PC-9 (cell line): ENCODE results near the gene ITIH3. TPM values are rescaled to one million over a fixed set of nuclear protein-coding genes. Genes with fewer than 3 reads are reported as not detected.

ENCODE experiments used
- BruUV-seq: library from RNA; stranded (reverse); fragments of 400-500 nt; replicated peaks from 2 replicates; lab custom pipeline; 2021; lab: Mats Ljungman, UMichigan
- CTCF ChIA-PET: fragments of 300-600 bp; sonication (Branson Sonifier 250); formaldehyde crosslinking; loops from one replicate; lab custom pipeline; 2022; ENCODE audit warnings: antibody characterized with exemption; lab: Charles Lee
- POLR2A ChIA-PET: fragments of 300-600 bp; sonication (Branson Sonifier 250); formaldehyde crosslinking; loops from one replicate; lab custom pipeline; 2022; ENCODE audit warnings: antibody characterized with exemption; ENCODE audit not compliant: unreplicated experiment; lab: Charles Lee
- DNase-seq, 2 experiments: peaks; one replicate each; pipeline versions ENCODE4 v3.0.0 to v3.0.0-alpha.2; 2015 to 2022; ENCODE audit warnings: mixed read lengths in 1 of 2
- H2AFZ ChIP-seq: fragments of 200-600 bp; sonication (generic); 2 replicates; pipeline ENCODE4 v1.8.1; 2017; ENCODE audit warnings: antibody characterized with exemption
- H3F3A ChIP-seq: fragments of 200-600 bp; sonication (generic); 2 replicates; pipeline ENCODE4 v1.8.1; 2017; ENCODE audit warnings: antibody characterized with exemption, mild to moderate bottlenecking, low read depth; ENCODE audit not compliant: insufficient read depth
- H3K27ac ChIP-seq: fragments of 200-600 bp; sonication (generic); 2 replicates; pipeline ENCODE4 v1.6.1; 2016; ENCODE audit warnings: mixed run types
- H3K27me3 ChIP-seq: fragments of 200-600 bp; sonication (generic); 2 replicates; pipeline ENCODE4 v1.6.1; 2016; ENCODE audit warnings: low read depth, mixed run types; ENCODE audit not compliant: insufficient read depth
- H3K36me3 ChIP-seq: fragments of 200-600 bp; sonication (generic); 2 replicates; pipeline ENCODE4 v1.6.1; 2016; ENCODE audit warnings: low read depth, mixed run types
- H3K4me1 ChIP-seq: fragments of 200-600 bp; sonication (generic); replicated peaks from 2 replicates; pipeline ENCODE4 v1.6.1; 2016; ENCODE audit warnings: mixed run types; ENCODE audit not compliant: insufficient read depth
- H3K4me2 ChIP-seq: fragments of 200-600 bp; sonication (generic); 2 replicates; pipeline ENCODE4 v1.6.1; 2017; ENCODE audit warnings: mixed run types
- H3K4me3 ChIP-seq: fragments of 200-600 bp; sonication (generic); 2 replicates; pipeline ENCODE4 v1.6.1; 2016; ENCODE audit warnings: mixed run types
- H3K79me2 ChIP-seq: fragments of 200-600 bp; sonication (generic); 2 replicates; pipeline ENCODE4 v1.6.1; 2017; ENCODE audit warnings: low read depth, mixed run types
- H3K9me2 ChIP-seq: fragments of 200-600 bp; sonication (generic); 2 replicates; pipeline ENCODE4 v1.8.1; 2017; ENCODE audit warnings: mild to moderate bottlenecking; ENCODE audit not compliant: insufficient read depth
- H3K9me3 ChIP-seq: fragments of 200-600 bp; sonication (generic); 2 replicates; pipeline ENCODE4 v1.8.1; 2016; ENCODE audit warnings: low read depth; ENCODE audit not compliant: insufficient read depth
- H4K20me1 ChIP-seq: fragments of 200-600 bp; sonication (generic); 2 replicates; pipeline ENCODE4 v1.8.1; 2017; ENCODE audit not compliant: insufficient read depth
- EZH2 ChIP-seq: fragments of 200-600 bp; sonication (generic); IDR thresholded peaks from 2 replicates; pipeline ENCODE4 v1.8.0; 2017; ENCODE audit warnings: antibody characterized with exemption, low read depth
- intact Hi-C: fragments of 100-400 bp; cut with micrococcal nuclease; formaldehyde crosslinking; loops from one replicate; pipeline ENCODE4 v1.10.0; 2022; ENCODE audit not compliant: unreplicated experiment
- total RNA-seq: library from RNA; stranded (reverse); gene quantifications from 2 replicates; pipeline ENCODE4 v1.2.3, GENCODE V29; 2021
- TF ChIP-seq, protein P1 (sequence below): fragments of 200-600 bp; sonication (generic); conservative IDR thresholded peaks from 2 replicates; pipeline ENCODE4 v1.6.1; 2017; ENCODE audit warnings: mixed run types, antibody characterized with exemption, mild to moderate bottlenecking, moderate library complexity

Gene ITIH3
- total RNA-seq, 1 experiment from 2014 or later: not detected

DNA sequence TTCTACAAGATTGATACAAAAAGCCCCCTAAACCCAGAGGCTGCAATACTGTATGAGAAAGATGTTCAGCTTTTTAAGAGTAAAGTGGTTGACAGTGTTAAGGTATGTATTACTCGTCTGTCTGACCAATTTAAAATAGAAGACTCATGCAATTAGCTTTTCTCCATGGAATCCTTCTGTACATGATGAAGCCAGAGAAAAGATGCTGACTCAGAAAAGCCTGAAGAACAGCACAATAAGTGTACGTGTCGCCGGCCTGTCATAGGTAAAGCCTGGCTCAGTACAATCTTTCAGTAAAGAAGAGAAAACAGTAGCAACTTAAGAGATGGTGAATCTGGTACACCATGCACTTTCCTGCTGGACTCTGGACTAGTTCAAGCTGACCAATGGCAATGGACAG, 40.2 kb upstream of the ITIH3 start:
- Histone ChIP-seq H3K36me3 (peaks cover 6% of the 10 kb centered on the region; the same call in 1 of the 2 replicates), H3F3A (peaks cover 6% of the 10 kb centered on the region; the same call in 1 of the 2 replicates), H3K27ac (no peak overlapping the region), H4K20me1 (no peaks in the 10 kb centered on the region), H3K4me2 (no peak overlapping the region), H3K27me3 (no peaks in the 10 kb centered on the region), H3K4me3 (no peak overlapping the region), H3K9me2 (no peaks in the 10 kb centered on the region), H2AFZ (no peak overlapping the region), H3K79me2 (no peaks in the 10 kb centered on the region), H3K9me3 (no peaks in the 10 kb centered on the region), H3K4me1 (peaks cover 8% of the 10 kb centered on the region; the same call in 1 of the 2 replicates)
- ChIA-PET POLR2A (no interaction called here), CTCF (no interaction called here)
- no TSS peak for BruUV-seq
- intact Hi-C loops: no loop called here
- no peak for DNase-seq
- TF ChIP-seq, protein P1, sequence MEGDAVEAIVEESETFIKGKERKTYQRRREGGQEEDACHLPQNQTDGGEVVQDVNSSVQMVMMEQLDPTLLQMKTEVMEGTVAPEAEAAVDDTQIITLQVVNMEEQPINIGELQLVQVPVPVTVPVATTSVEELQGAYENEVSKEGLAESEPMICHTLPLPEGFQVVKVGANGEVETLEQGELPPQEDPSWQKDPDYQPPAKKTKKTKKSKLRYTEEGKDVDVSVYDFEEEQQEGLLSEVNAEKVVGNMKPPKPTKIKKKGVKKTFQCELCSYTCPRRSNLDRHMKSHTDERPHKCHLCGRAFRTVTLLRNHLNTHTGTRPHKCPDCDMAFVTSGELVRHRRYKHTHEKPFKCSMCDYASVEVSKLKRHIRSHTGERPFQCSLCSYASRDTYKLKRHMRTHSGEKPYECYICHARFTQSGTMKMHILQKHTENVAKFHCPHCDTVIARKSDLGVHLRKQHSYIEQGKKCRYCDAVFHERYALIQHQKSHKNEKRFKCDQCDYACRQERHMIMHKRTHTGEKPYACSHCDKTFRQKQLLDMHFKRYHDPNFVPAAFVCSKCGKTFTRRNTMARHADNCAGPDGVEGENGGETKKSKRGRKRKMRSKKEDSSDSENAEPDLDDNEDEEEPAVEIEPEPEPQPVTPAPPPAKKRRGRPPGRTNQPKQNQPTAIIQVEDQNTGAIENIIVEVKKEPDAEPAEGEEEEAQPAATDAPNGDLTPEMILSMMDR: no peak
- TF ChIP-seq EZH2: no peak

DNA sequence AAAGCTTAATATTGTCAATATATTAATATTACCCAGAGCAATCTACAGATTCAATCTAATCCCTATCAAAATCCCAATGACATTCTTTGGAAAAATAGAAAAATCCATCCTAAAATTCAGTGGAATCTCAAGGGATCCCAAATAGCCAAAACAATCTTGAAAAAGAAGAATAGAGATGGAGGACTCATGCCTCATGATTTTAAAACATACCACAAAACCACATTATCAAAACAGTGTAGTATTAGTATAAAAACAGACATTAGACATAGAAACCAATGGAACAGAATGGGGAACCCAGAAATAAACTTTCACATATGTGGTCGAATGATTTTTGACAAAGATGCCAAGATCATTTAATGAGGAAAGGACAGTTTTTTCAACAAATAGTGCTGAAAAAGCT, 38.5 kb upstream of the ITIH3 start:
- Histone ChIP-seq H3K4me1 (peaks cover 8% of the 10 kb centered on the region; the same call in 1 of the 2 replicates), H2AFZ (no peak overlapping the region), H4K20me1 (no peaks in the 10 kb centered on the region), H3K27ac (no peak overlapping the region), H3K4me3 (no peak overlapping the region), H3K4me2 (no peak overlapping the region), H3F3A (peaks cover 6% of the 10 kb centered on the region; the same call in 1 of the 2 replicates), H3K36me3 (no peaks in the 10 kb centered on the region; the same call in 1 of the 2 replicates), H3K79me2 (no peaks in the 10 kb centered on the region), H3K27me3 (no peaks in the 10 kb centered on the region), H3K9me2 (no peaks in the 10 kb centered on the region), H3K9me3 (no peaks in the 10 kb centered on the region)
- intact Hi-C loops: no loop called here
- no peak for TF ChIP-seq EZH2
- TF ChIP-seq, protein P1: no peak
- POLR2A ChIA-PET: no interaction called here
- BruUV-seq: no TSS peak
- CTCF ChIA-PET: no interaction called here
- no peak for DNase-seq

DNA sequence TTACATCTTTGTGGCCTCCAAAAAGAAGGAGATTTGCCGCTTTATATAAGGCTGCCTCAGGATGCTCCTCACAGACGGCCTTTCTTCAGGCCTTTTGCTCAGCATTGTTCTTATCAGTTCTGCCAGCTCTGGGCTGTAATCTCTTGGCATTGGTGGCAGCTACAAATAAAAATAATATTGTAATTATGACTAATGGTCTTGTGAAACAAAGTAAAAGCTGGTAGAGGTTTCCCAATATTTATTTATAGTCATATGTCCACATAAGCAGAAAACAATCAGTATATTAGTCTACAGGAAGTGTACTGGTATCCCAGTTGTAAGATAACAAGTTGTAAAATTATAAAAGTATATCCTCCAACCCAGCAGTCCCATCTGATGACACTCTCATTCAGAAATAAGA, 31.1 kb upstream of the ITIH3 start:
- Histone ChIP-seq H3F3A (peaks cover 20% of the 10 kb centered on the region; the same call in 1 of the 2 replicates), H3K79me2 (0 out of 2 replicates have a peak, but pooled peaks cover 3% of the 10 kb centered on the region), H3K27me3 (no peaks in the 10 kb centered on the region), H3K4me1 (peaks cover 15% of the 10 kb centered on the region), H2AFZ (no peak overlapping the region), H3K27ac (peak overlapping the region; percentile 51; the same call in 1 of the 2 replicates), H3K4me2 (peak overlapping the region; percentile 38; the same call in 1 of the 2 replicates), H3K4me3 (no peak overlapping the region), H3K9me3 (no peaks in the 10 kb centered on the region), H4K20me1 (no peaks in the 10 kb centered on the region), H3K9me2 (no peaks in the 10 kb centered on the region), H3K36me3 (peaks cover 24% of the 10 kb centered on the region)
- DNase-seq: peak in 1 of 2 experiments; percentile 81
- intact Hi-C loops: no loop called here
- ChIA-PET CTCF (interaction anchor here (0.6 kb wide), 1 partner anchor 27 kb away, joined by 9 read pairs; no protein-coding TSS in a partner anchor), POLR2A (no interaction called here)
- BruUV-seq: no TSS peak
- TF ChIP-seq, protein P1: no peak
- no peak for TF ChIP-seq EZH2
